ENCODE data around the gene ZNF354B.
"Not testable (repeated sequence)": the region's sequence is repeated elsewhere in the genome, so short reads cannot be mapped to it uniquely, and the experiment has no call there.

The ZNF354B gene

GRCh38 chr5:178861627-178862026, 1.9 kb downstream of the ZNF354B start:
- no CpG with 5 or more reads among the region's 8 CpGs for WGBS (ENCODE audit: extremely low coverage, insufficient coverage, low lambda C conversion rate)
- Histone ChIP-seq H3K4me2 (ENCODE audit: low read length) (peak overlapping the region; percentile 10), H3K27me3 (ENCODE audit: insufficient read depth, low read length, poor library complexity) (no peaks in the 10 kb centered on the region), H3K79me1 (ENCODE audit: low read length) (peaks cover 5% of the 10 kb centered on the region), H3K56ac (ENCODE audit: low read length) (peak overlapping the region; percentile 31), H3K79me2 (ENCODE audit: control insufficient read depth, insufficient read depth, low read length) (no peaks in the 10 kb centered on the region), H4K5ac (ENCODE audit: low read length) (no peak overlapping the region), H2BK5ac (ENCODE audit: low read length) (no peak overlapping the region), H2BK15ac (replicated peaks; ENCODE audit: low read depth) (no peak overlapping the region), H3K27ac (ENCODE audit: low read depth, low read length) (no peak overlapping the region), H3K4ac (ENCODE audit: low read depth, low read length) (no peak overlapping the region), H3K23ac (ENCODE audit: low read length) (no peak overlapping the region), H2BK120ac (ENCODE audit: low read depth, low read length) (no peak overlapping the region), H3K4me3 (ENCODE audit: low read length) (no peak overlapping the region), H3K36me3 (ENCODE audit: control insufficient read depth, insufficient read depth, low read length) (peaks cover 3% of the 10 kb centered on the region), H3K4me1 (ENCODE audit: control insufficient read depth, low read depth, low read length) (no peaks in the 10 kb centered on the region), H2AK5ac (ENCODE audit: low read length) (no peak overlapping the region), H3K18ac (ENCODE audit: low read length) (no peak overlapping the region), H3K9ac (ENCODE audit: low read length) (no peak overlapping the region), H4K8ac (ENCODE audit: low read depth, low read length) (no peak overlapping the region)
- no peak for DNase-seq

- H3K36me3 ChIP-seq (ENCODE audit: control insufficient read depth, insufficient read depth, low read length) = peaks cover 6% of the 10 kb centered on the region
- H3K18ac ChIP-seq (ENCODE audit: low read length) = no peak overlapping the region
- H4K5ac ChIP-seq (ENCODE audit: low read length) = no peak overlapping the region
- H3K56ac ChIP-seq (ENCODE audit: low read length) = no peak overlapping the region
- no peak overlapping the region for H2BK15ac ChIP-seq (replicated peaks; ENCODE audit: low read depth)
- H2BK5ac ChIP-seq (ENCODE audit: low read length) = no peak overlapping the region
- no peaks in the 10 kb centered on the region for H3K79me2 ChIP-seq (ENCODE audit: control insufficient read depth, insufficient read depth, low read length)
- no peak overlapping the region for H3K4me3 ChIP-seq (ENCODE audit: low read length)
- no CpG with 5 or more reads among the region's 4 CpGs for WGBS (ENCODE audit: extremely low coverage, insufficient coverage, low lambda C conversion rate)
- H3K4me1 ChIP-seq (ENCODE audit: control insufficient read depth, low read depth, low read length) = no peaks in the 10 kb centered on the region
- H3K4me2 ChIP-seq (ENCODE audit: low read length) = no peak overlapping the region
- no peak overlapping the region for H3K4ac ChIP-seq (ENCODE audit: low read depth, low read length)
- H2AK5ac ChIP-seq (ENCODE audit: low read length) = no peak overlapping the region
- H3K79me1 ChIP-seq (ENCODE audit: low read length) = no peaks in the 10 kb centered on the region
- H2BK120ac ChIP-seq (ENCODE audit: low read depth, low read length) = no peak overlapping the region
- no peak overlapping the region for H4K8ac ChIP-seq (ENCODE audit: low read depth, low read length)
- no peak overlapping the region for H3K27ac ChIP-seq (ENCODE audit: low read depth, low read length)
- no peak overlapping the region for H3K9ac ChIP-seq (ENCODE audit: low read length)
- DNase-seq = no peak
- no peaks in the 10 kb centered on the region for H3K27me3 ChIP-seq (ENCODE audit: insufficient read depth, low read length, poor library complexity)
- no peak overlapping the region for H3K23ac ChIP-seq (ENCODE audit: low read length)
Measured at GRCh38 chr5:178866946-178867345, 7.2 kb downstream of the ZNF354B start.

GRCh38 chr5:178869577-178869976, 9.8 kb downstream of the ZNF354B start:
- Histone ChIP-seq H3K56ac (ENCODE audit: low read length) (no peak overlapping the region), H3K4me1 (ENCODE audit: control insufficient read depth, low read depth, low read length) (no peaks in the 10 kb centered on the region), H3K18ac (ENCODE audit: low read length) (no peak overlapping the region), H4K8ac (ENCODE audit: low read depth, low read length) (no peak overlapping the region), H3K23ac (ENCODE audit: low read length) (no peak overlapping the region), H2AK5ac (ENCODE audit: low read length) (no peak overlapping the region), H4K5ac (ENCODE audit: low read length) (no peak overlapping the region), H3K4ac (ENCODE audit: low read depth, low read length) (no peak overlapping the region), H3K27ac (ENCODE audit: low read depth, low read length) (no peak overlapping the region), H3K79me2 (ENCODE audit: control insufficient read depth, insufficient read depth, low read length) (no peaks in the 10 kb centered on the region), H3K27me3 (ENCODE audit: insufficient read depth, low read length, poor library complexity) (no peaks in the 10 kb centered on the region), H2BK5ac (ENCODE audit: low read length) (no peak overlapping the region), H3K9ac (ENCODE audit: low read length) (no peak overlapping the region), H3K4me3 (ENCODE audit: low read length) (no peak overlapping the region), H3K36me3 (ENCODE audit: control insufficient read depth, insufficient read depth, low read length) (peaks cover 3% of the 10 kb centered on the region), H3K79me1 (ENCODE audit: low read length) (no peaks in the 10 kb centered on the region), H2BK15ac (replicated peaks; ENCODE audit: low read depth) (no peak overlapping the region), H2BK120ac (ENCODE audit: low read depth, low read length) (no peak overlapping the region), H3K4me2 (ENCODE audit: low read length) (no peak overlapping the region)
- WGBS (ENCODE audit: extremely low coverage, insufficient coverage, low lambda C conversion rate) = no CpG with 5 or more reads among the region's 8 CpGs
- DNase-seq = no peak

- Histone ChIP-seq H2BK15ac (replicated peaks; ENCODE audit: low read depth) (no peak overlapping the region), H2BK120ac (ENCODE audit: low read depth, low read length) (no peak overlapping the region), H3K36me3 (ENCODE audit: control insufficient read depth, insufficient read depth, low read length) (peaks cover 3% of the 10 kb centered on the region), H4K8ac (ENCODE audit: low read depth, low read length) (no peak overlapping the region), H3K4me2 (ENCODE audit: low read length) (no peak overlapping the region), H3K4me1 (ENCODE audit: control insufficient read depth, low read depth, low read length) (no peaks in the 10 kb centered on the region), H3K27ac (ENCODE audit: low read depth, low read length) (no peak overlapping the region), H2AK5ac (ENCODE audit: low read length) (no peak overlapping the region), H4K5ac (ENCODE audit: low read length) (no peak overlapping the region), H3K56ac (ENCODE audit: low read length) (no peak overlapping the region), H3K4me3 (ENCODE audit: low read length) (no peak overlapping the region), H3K9ac (ENCODE audit: low read length) (no peak overlapping the region), H3K79me1 (ENCODE audit: low read length) (no peaks in the 10 kb centered on the region), H3K4ac (ENCODE audit: low read depth, low read length) (no peak overlapping the region), H3K27me3 (ENCODE audit: insufficient read depth, low read length, poor library complexity) (no peaks in the 10 kb centered on the region), H3K79me2 (ENCODE audit: control insufficient read depth, insufficient read depth, low read length) (no peaks in the 10 kb centered on the region), H3K18ac (ENCODE audit: low read length) (no peak overlapping the region), H3K23ac (ENCODE audit: low read length) (no peak overlapping the region), H2BK5ac (ENCODE audit: low read length) (no peak overlapping the region)
- WGBS (ENCODE audit: extremely low coverage, insufficient coverage, low lambda C conversion rate) = no CpG with 5 or more reads among the region's 8 CpGs
- no peak for DNase-seq
Measured at GRCh38 chr5:178870411-178870810, 10.7 kb downstream of the ZNF354B start.

GRCh38 chr5:178872302-178872701, 12.5 kb downstream of the ZNF354B start:
- Histone ChIP-seq H2AK5ac (ENCODE audit: low read length) (no peak overlapping the region), H3K56ac (ENCODE audit: low read length) (no peak overlapping the region), H3K27ac (ENCODE audit: low read depth, low read length) (no peak overlapping the region), H3K79me2 (ENCODE audit: control insufficient read depth, insufficient read depth, low read length) (no peaks in the 10 kb centered on the region), H3K36me3 (ENCODE audit: control insufficient read depth, insufficient read depth, low read length) (peaks cover 7% of the 10 kb centered on the region), H4K5ac (ENCODE audit: low read length) (no peak overlapping the region), H3K23ac (ENCODE audit: low read length) (no peak overlapping the region), H2BK15ac (replicated peaks; ENCODE audit: low read depth) (no peak overlapping the region), H3K18ac (ENCODE audit: low read length) (no peak overlapping the region), H3K79me1 (ENCODE audit: low read length) (no peaks in the 10 kb centered on the region), H3K4me1 (ENCODE audit: control insufficient read depth, low read depth, low read length) (no peaks in the 10 kb centered on the region), H2BK120ac (ENCODE audit: low read depth, low read length) (no peak overlapping the region), H3K4me3 (ENCODE audit: low read length) (no peak overlapping the region), H3K4me2 (ENCODE audit: low read length) (no peak overlapping the region), H3K4ac (ENCODE audit: low read depth, low read length) (no peak overlapping the region), H3K9ac (ENCODE audit: low read length) (no peak overlapping the region), H4K8ac (ENCODE audit: low read depth, low read length) (no peak overlapping the region), H3K27me3 (ENCODE audit: insufficient read depth, low read length, poor library complexity) (no peaks in the 10 kb centered on the region), H2BK5ac (ENCODE audit: low read length) (no peak overlapping the region)
- DNase-seq = no peak
- WGBS (ENCODE audit: extremely low coverage, insufficient coverage, low lambda C conversion rate) = no CpG with 5 or more reads among the region's 1 CpG

- not testable (repeated sequence) for H3K36me3 ChIP-seq (ENCODE audit: control insufficient read depth, insufficient read depth, low read length); H3K4me2 ChIP-seq (ENCODE audit: low read length); H3K27ac ChIP-seq (ENCODE audit: low read depth, low read length); H2AK5ac ChIP-seq (ENCODE audit: low read length); H2BK15ac ChIP-seq (replicated peaks; ENCODE audit: low read depth); H2BK120ac ChIP-seq (ENCODE audit: low read depth, low read length); H3K4me3 ChIP-seq (ENCODE audit: low read length); H3K27me3 ChIP-seq (ENCODE audit: insufficient read depth, low read length, poor library complexity); H3K9ac ChIP-seq (ENCODE audit: low read length); H3K79me1 ChIP-seq (ENCODE audit: low read length); H4K8ac ChIP-seq (ENCODE audit: low read depth, low read length); H3K23ac ChIP-seq (ENCODE audit: low read length); H3K56ac ChIP-seq (ENCODE audit: low read length); H2BK5ac ChIP-seq (ENCODE audit: low read length); H3K18ac ChIP-seq (ENCODE audit: low read length); H3K4ac ChIP-seq (ENCODE audit: low read depth, low read length); H3K4me1 ChIP-seq (ENCODE audit: control insufficient read depth, low read depth, low read length); H4K5ac ChIP-seq (ENCODE audit: low read length); H3K79me2 ChIP-seq (ENCODE audit: control insufficient read depth, insufficient read depth, low read length)
- peak; percentile 14 for DNase-seq
- WGBS (ENCODE audit: extremely low coverage, insufficient coverage, low lambda C conversion rate) = no CpG with 5 or more reads among the region's 4 CpGs
Measured at GRCh38 chr5:178883115-178883694, 23.5 kb downstream of the ZNF354B start.

Measured in mesendoderm (in vitro differentiated cells).